GM12801 (cell line): ENCODE measurements around the gene TMEM31.

Source experiments
- TF ChIP-seq, protein P1 (sequence below): IDR thresholded peaks from one replicate; pipeline ENCODE4 v1.5.1; 2011; ENCODE audit warnings: control low read depth; ENCODE audit not compliant: insufficient read length; ENCODE audit errors: extremely low read depth

The TMEM31 gene

DNA sequence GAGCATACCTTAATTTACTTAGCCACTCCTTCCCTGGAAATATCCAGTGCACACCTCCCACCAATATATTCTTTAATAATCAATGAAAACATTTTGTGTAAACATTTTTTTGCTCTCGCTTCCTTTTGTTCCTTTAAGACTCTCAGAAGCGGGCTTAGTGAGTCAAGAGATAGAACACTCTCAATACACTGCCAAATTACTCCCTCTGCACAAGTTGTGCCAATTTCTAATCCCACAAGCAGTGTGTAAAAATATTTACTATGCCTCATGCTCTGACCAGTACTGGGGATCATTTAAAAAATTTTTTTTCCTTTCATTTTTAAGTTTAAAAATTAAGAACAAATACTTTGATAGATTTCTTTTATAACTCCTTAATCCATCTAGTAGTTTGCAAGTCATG is 29.3 kb upstream of the TMEM31 start:
- TF ChIP-seq, protein P1, sequence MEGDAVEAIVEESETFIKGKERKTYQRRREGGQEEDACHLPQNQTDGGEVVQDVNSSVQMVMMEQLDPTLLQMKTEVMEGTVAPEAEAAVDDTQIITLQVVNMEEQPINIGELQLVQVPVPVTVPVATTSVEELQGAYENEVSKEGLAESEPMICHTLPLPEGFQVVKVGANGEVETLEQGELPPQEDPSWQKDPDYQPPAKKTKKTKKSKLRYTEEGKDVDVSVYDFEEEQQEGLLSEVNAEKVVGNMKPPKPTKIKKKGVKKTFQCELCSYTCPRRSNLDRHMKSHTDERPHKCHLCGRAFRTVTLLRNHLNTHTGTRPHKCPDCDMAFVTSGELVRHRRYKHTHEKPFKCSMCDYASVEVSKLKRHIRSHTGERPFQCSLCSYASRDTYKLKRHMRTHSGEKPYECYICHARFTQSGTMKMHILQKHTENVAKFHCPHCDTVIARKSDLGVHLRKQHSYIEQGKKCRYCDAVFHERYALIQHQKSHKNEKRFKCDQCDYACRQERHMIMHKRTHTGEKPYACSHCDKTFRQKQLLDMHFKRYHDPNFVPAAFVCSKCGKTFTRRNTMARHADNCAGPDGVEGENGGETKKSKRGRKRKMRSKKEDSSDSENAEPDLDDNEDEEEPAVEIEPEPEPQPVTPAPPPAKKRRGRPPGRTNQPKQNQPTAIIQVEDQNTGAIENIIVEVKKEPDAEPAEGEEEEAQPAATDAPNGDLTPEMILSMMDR: no peak

DNA sequence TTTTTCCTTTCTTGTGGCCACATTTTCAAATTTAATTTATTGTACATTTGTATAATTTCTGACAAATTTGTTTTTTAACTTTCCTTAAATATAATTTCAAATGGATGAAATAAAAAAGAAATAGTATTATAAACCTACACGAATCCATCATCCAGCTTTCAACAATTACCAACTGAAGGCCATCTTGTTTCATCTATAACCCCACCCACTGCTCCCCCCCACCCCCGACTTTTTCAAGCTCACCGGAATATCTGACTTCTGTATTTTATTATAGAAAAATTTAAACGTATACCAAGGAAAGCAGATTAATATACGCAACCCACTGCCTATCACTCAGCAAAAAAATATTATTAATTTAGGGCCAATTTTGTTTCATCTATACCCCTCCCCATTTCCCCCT is 25.3 kb upstream of the TMEM31 start:
- TF ChIP-seq, protein P1: no peak

DNA sequence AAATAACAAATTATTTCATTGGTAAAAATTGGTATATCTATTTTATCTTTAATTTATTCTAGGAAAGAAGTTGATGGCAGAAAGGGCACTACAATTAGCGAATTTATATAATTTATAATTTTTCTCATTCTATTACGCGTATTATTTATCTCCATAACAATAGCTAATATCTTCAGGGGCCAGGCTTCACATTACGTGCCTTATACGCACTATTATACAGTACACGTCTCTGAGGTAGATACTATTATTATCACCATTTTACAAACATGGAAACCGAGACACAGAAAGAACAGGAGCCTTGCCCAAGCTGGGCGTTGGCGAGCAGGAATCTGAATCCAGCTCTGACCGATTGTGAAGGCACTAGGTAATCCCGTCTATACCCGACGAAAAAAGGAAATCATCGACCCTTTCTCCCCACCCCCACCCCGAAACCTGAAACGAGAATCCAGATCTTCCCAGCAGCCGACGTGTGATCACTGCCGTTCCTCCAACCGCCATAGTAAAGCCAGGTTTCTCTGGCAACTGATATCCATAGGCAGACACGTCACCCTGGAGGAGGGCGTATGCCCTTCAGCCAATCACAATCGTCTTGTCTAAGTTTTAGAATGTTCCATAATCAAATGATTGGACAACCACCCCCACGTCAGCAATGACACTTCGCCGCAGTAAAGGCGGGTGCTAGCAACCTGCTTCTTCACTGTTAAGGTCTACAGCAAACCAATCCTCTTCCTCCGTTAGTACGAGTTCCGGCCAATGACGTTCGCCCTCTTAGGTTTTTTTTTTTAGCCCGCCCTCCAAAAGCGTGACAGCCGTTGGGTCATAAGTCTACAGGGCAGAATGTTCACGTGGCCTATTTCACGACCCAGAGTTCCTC is 24.3 kb upstream of the TMEM31 start, which contains the start of gene MORF4L2:
Gene MORF4L2 (minus strand): TSS at position 501 of the 874 bp plus-strand sequence. CDS start 9,672 bp downstream, outside the sequence.
- TF ChIP-seq, protein P1: no peak

DNA sequence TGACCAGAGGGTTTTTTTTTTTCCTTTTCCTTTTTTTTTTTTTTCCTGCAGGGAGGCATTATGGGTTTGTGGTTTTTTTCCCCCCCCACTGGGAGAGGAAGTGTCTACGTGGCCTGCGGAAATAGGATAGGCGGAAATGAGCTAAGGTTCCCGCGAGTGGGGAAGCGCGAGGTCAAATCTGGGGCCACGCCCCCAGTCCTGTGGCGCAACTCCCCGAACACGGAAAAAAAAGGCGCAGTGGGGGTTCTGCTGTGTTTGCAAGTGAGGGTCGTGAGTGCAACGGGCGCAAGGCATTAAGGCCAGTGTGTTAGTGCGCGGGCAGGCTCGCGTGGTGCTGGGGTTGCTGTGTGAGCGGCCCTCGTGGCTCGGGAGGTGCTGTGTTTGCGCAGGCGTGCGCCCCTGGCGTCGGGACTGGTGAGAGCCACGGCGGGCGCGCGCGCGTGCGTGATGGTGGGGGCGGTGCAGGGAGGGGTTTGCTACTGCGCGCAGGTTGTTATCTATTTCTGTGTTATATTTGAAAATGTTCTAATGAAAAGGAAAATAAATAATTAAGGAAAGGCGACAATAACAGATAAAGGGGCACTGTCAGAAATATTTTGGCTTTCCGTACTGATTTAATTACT is 23.5 kb upstream of the TMEM31 start:
- TF ChIP-seq, protein P1: no peak

DNA sequence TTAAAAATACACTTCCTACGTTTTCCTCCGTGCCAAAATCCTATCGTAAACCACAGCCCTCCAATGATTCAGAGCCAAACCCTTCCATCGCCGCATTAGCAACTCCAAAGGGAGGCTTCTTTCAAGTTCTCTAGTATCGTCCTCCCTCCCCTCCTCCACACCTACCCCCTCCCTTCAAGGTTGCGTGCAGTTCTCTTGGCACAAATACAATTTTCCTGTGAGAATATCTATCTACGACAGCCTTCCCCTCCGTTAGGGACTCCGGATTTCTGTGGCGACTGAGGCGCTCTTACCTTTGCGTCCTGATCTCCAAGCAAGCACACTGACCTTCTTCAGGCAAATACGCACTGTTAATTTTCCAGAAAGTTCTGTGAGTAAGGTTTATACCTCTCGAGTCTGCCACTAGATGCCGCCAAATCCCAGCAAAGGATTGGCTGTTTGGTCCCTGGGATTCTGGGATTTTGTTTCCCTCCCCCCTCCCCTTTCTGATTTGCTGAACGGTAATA is 23.0 kb upstream of the TMEM31 start:
- TF ChIP-seq, protein P1: no peak

DNA sequence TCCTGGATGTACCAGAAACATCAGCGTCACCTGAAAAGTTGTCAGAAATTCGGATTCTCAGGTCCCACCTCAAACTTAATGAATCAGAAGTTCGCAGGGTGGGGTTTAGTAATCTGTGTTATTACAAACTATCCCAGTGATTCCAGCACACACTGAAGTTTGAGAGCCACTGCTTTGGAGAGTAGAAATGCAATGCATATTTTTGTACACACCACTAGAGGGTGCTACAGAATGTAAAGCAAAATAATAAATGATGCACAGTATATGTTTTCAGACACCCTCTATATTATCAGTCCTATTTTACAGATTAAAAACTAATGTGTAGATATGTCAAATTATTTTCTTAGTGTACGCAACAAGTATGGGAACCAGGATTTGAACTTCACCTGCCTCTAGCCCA is 21.8 kb upstream of the TMEM31 start:
- TF ChIP-seq, protein P1: no peak

DNA sequence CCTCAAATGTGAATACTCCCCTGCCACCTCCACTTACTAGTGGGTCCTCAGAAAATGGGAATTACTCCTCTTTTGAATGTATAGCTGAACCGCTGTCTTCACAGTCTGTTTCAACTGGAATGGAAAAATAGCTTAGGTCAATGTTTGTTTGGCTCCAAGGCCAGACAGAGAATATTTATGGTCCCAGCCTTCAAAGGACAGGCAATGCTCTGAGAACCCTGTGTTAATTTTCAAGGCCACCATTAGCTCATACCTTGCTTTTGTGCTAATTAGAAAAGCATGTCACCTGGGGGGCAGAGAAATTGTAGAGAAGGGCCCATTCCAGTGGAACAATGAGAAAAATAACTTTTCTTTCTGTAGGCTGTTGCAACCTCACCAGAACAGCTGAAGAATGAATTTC is 19.6 kb upstream of the TMEM31 start:
- TF ChIP-seq, protein P1: no peak
